Testis (tissue), 2 donors: ENCODE measurements around the gene CABP1.

Experiments used
- CTCF ChIP-seq, 3 experiments: fragments of 450-650 bp in 2 of 3; fragments of 200-600 bp in 1 of 3; sonication (generic) in 1 of 3; IDR thresholded peaks; one replicate each; pipeline ENCODE4 v1.5.1; 2016 to 2019; ENCODE audit warnings: antibody characterized with exemption in 3 of 3, mild to moderate bottlenecking in 2 of 3, moderate library complexity in 1 of 3
- POLR2A ChIP-seq: fragments of 450-650 bp; IDR thresholded peaks from one replicate; pipeline ENCODE4 v1.6.1; 2017; ENCODE audit warnings: antibody characterized with exemption, mild to moderate bottlenecking, moderate library complexity

GRCh38 chr12:120674097-120674636 lies 33.7 kb downstream of the CABP1 start:
- TF ChIP-seq CTCF (IDR thresholded peaks at IDR 0.05) = no peak
- no peak for TF ChIP-seq POLR2A
